ENCODE data around the gene DBP. TPM values are rescaled to one million over a fixed set of nuclear protein-coding genes. Genes with fewer than 3 reads are reported as not detected.
"Not testable (repeated sequence)": the region's sequence is repeated elsewhere in the genome, so short reads cannot be mapped to it uniquely, and the experiment has no call there.

DBP gene
- total RNA-seq, 1 donor from 2014 or later = 12.7 TPM

- DNase-seq (ENCODE audit: low spot score) = no peak
Observed at GRCh38 chr19:48668332-48668731, 31.2 kb upstream of the DBP start.

DNA sequence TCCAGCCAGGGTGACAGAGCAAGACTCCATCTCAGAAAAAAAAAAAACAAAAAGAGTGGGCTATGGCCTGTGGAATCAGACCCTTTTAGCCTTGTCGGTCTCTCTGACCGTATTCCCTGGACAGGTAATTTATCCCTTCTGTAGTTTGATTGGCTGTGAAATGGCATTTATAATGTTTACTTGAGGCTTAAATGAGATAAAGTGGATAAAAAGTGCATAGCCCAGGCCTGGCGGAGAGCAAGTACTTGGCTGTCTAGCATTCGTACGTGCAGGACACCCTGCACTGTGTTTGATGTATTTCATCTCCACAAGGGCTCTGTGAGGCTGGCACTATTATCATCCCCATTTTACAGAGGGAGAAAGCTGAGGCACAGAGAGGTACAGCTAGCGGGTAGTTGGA lies 28.6 kb upstream of the DBP start:
- DNase-seq (ENCODE audit: low spot score) = no peak

DNA sequence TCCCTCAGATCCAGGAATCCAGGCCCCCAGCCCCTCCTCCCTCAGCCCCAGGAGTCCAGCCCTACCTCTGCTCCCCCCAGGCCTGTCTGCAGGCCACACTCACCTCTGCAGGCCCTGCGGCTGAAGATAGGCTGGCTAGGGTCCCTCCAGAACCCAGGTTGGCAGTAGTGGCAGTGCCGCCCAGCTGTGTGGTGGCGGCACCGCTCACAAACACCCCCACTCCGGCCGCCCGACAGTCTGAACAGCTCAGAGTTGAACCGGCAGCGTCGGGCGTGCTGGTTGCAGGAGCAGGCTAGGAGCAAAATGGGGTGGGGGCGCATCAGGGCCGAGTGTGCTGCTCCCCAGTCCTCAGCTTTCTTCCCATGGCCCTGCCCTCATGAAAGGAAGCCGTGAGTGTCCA lies 27.3 kb upstream of the DBP start:
- DNase-seq (ENCODE audit: low spot score) = no peak

GRCh38 chr19:48663667-48664066 lies 26.5 kb upstream of the DBP start:
- no peak for DNase-seq (ENCODE audit: low spot score)

DNA sequence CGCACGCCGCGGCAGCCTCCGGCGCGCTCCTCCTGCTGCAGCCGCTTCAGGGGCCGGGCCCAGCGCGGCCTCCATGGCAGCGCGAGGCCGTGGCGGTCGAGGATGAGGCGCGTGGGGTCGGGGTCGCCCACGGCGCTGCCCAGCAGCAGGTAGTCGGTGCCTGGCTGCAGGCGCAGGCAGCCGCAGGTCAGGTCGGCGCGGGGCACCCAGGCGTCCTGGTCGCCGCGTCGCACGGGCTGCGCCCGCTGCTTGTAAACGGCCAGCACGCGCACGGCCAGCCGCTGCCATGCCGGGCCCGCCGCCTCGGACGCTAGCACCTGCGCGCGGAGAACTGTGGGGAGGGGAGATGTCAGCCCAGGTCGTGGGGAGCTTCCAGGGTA lies 24.5 kb upstream of the DBP start:
- no peak for DNase-seq (ENCODE audit: low spot score)

DNA sequence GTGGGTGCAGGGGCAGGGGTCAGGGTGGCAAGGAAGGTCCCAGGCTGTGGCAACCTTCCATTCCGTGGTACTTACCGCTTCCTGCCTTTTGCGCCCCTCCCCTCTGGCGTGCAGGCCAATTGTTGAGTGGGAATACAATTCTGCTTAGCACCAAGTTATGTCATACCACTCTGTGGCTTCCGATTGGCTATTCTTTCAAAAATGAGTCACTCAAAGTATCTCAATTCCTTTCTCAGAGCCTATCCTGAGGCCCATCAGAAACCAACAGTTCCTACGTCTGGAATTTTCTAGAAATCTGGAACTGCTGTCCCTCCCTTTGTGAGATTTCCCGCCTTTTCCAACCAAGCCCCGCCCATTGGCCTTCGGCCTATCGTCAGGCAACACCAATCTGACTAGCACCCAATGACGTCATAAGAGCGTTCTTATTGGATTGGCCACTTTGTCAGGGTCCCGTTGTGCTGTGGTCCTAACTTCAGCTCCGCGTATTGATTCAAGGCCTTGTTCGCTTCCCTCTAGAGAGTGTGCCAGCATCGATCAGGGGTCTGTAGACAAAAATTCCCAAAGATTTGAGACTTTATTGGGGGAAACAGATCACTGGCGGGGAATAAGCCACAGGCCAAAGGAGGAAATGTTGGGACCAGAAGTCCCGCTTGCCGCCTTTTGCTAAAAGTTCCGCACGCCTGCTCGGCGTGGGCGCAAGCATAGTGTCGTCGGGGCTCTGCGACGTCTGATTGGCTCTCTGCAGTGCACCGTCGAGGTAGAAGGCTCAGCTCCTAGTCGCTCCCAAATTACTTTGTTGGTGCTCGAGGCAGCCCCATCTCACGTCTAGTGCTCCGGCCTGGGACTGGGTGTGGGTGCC lies 23.9 kb upstream of the DBP start:
- peak; percentile 86 for DNase-seq (ENCODE audit: low spot score)

DNA sequence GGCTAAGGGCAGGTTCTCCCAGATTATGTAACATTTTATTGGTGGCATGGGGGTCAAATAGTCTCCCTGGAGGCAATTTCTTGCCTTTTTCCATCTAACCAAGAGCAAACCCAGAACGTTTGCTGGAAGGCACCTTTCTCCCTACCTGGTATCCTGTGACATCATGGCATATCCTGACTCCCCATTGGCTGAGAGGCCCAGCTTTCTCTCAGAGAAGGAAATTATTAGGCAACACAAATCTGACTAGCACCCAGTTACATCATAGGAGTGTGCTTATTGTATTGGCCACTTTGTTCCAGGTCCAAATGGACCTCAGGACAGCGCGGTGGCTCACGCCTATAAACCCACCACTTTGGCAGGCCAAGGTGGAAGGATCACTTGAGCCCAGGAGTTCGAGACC lies 22.6 kb upstream of the DBP start:
- DNase-seq (ENCODE audit: low spot score) = no peak

- DNase-seq (ENCODE audit: low spot score) = no peak
Observed at GRCh38 chr19:48658483-48658882, 21.3 kb upstream of the DBP start.

DNA sequence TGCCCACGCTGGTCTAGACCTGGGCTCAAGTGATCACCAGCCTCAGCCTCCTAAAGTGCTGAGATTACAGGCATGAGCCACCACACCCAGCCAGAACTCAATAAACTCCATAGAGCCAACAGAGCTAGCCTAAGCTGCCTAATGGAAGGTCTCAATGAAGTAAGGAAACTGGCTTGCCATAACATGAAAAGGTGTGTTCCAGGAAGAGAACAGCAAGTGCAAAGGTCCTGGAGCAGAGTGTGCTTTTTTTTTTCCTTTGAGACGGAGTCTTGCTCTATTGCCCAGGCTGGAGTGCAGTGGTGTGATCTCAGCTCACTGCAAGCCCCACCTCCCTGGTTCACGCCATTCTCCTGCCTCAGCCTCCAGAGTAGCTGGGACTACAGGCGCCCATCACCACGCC lies 20.6 kb upstream of the DBP start:
- not testable (repeated sequence) for DNase-seq (ENCODE audit: low spot score)

- DNase-seq (ENCODE audit: low spot score) = no peak
Observed at GRCh38 chr19:48656840-48657474, 19.8 kb upstream of the DBP start.

DNA sequence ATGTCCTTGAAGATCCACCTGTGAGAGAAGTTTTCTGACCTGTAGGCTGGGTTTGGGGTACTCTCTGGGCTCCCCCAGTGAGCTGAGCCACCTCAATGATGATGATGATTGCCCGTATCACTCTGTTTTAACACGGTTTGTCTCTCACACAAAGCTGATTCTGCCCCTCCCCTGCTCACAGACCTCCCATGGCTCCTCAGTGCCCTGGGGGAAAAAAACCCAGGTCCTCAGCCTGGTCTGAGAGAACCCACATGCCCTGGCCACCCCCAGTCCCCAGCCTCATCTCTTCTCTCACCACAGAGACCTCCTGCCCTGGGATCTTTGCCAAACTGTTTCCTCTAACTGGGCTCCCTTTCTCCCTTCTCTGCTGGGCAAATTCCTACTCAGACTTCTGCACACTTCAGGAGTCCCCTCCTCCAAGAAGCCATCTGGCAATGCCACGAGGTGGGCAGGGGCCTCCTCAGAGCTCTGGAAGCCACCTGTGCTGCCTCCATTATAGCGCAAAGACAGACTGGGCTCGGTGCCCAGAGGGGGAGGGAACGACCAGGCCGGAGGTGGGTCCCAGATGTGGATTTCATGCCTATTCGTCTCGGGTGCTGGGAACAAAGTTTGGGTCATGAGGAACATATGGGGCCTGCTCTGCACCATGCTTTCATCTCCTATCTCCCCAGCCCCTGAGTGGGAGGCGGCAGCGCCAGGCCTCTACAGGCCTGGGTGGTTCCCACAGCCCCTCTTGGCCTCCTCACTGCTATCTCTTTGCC lies 17.3 kb upstream of the DBP start:
- no peak for DNase-seq (ENCODE audit: low spot score)

DNA sequence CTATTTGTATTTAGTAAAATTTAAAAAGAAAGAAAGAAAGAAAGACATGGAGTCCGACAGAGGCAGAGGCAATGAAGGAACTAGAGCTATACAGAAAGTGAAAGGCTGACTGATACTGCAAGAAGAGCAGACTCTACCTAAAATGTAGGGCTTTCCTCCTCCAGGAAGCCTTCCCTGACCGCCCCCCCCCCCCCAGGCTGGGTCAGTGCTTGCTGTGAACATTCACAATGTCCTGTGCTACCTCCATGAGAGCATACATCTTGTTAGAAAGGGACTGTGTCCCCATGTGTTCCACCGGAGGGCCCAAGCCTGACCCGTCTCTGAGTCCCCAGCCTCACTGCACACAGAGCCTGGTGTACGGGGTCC lies 14.5 kb upstream of the DBP start:
- DNase-seq (ENCODE audit: low spot score) = no peak

DNA sequence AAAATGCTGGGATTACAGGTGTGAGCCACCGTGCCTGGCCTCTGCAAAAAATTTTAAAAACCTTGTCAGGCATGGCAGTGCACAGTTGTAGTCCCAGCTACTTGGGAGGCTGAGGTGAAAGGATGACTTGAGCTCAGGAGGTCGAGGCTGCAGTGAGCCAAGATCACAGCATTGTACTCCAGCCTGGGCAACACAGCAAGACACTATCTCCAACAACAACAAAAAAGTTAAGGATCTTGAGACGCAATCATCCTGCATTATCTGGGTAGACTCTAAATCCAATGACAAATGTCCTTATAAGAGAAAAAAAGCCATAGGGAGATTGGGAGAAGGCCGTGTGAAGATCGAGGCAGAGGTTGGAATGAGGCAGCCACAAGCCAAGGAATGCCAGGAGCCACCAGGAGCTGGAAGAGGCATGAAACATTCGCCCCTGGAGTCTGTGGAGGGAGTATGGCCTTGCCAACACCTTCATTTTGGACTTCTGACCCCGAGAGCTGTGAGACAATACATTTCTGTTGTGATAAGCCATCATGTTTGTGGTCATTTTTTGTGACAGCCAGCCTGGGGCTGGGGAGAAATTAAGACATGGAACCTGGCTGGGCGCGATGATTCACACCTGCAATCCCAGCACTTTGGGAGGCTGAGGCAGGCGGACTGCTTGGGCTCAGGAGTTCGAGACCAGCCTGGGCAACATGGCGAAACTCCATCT lies 13.9 kb upstream of the DBP start:
- no peak for DNase-seq (ENCODE audit: low spot score)

GRCh38 chr19:48648134-48648533 lies 11.0 kb upstream of the DBP start:
- DNase-seq (ENCODE audit: low spot score) = no peak

- no peak for DNase-seq (ENCODE audit: low spot score)
Observed at GRCh38 chr19:48646722-48647216, 9.6 kb upstream of the DBP start.

GRCh38 chr19:48646001-48646721 lies 9.0 kb upstream of the DBP start, which contains the start of gene CA11:
Gene CA11, minus strand, starts transcription at chr19:48646187. Its CDS starts 555 bp downstream, at chr19:48645632.
- DNase-seq (ENCODE audit: low spot score) = peak; percentile 93

DNA sequence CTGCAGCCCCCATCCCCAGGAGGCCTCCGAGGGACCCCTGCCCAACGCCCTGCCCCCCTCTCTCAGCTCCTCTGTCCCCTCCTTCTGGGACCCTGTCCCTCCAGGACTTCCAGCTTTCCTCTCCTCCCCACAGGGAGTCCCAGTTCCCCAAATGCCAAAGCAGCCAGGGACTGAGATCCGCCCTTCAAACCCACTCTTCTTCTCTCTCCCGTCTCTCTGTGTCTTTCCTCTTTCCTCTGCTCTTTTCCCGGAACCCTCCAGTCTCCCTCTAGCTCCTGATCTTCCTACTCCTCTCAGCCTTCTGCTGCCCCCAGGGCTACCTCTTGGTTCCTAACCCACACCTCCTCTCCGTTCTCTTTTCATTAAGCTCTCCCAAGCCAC lies 8.4 kb upstream of the DBP start:
- no peak for DNase-seq (ENCODE audit: low spot score)

GRCh38 chr19:48644839-48645619 lies 7.8 kb upstream of the DBP start:
- peak; percentile 82 for DNase-seq (ENCODE audit: low spot score)

DNA sequence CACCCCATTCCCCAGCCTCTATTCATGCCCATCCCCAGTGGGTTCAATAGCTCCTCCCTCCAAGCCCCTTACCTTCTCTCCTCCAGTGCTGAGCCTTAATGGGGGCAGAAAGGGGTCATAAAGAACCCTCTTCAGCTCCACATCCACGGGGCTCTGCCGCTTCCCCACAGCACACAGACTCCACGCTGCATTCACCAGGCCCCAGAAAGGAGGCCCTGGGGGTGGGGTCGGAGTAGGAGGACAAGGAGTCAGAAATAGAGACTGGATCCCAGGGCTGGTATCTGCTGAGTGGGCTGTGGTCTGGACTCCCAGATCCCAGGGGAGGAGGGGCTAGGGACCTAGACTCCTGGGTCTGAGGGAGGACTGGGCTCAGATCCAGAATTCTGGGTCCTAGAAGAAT lies 7.2 kb upstream of the DBP start:
- DNase-seq (ENCODE audit: low spot score) = no peak

DNA sequence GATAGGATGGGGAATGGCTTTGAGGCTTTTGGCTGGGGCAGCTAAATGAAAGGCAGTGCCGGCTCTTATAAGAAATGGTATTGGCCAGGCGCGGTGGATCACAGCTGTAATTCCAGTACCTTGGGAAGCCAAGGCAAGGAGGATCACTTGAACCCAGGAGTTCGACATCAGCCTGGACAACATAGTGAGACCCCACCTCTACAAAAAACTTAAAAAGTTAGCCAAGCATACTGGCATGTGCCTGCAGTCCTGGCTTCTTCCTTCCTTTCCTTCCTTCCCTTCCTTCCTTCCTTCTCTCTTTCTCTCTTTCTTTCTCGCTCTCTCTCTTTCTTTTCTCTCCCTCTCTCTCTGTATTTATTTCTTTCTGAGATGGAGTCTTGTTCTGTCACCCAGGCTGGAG lies 5.7 kb upstream of the DBP start:
- DNase-seq (ENCODE audit: low spot score) = no peak

Data from ureter (tissue), 1 donor.